Activated naive CD8-positive, alpha-beta T cell treated with anti-CD3 and anti-CD28 coated beads, Interleukin-2, amount 50 U/mL, for 24 hours (primary cell): Measurements from ENCODE around the gene PRPF6.
"Not testable (repeated sequence)": the region's sequence is repeated elsewhere in the genome, so short reads cannot be mapped to it uniquely, and the experiment has no call there.

ENCODE experiments used
- ATAC-seq: fragments of 150-1000 bp; cut with Tn5 transposase; one replicate; pipeline ENCODE4 v1.10.0; 2021
- DNase-seq: peaks from one replicate; pipeline ENCODE4 v3.0.0; 2021
- H3K27ac Mint-ChIP-seq: one replicate; pipeline ENCODE4 v1.8.0; 2021; ENCODE audit warnings: mild to moderate bottlenecking, mixed read lengths
- H3K27me3 Mint-ChIP-seq: one replicate; pipeline ENCODE4 v1.8.0; 2021; ENCODE audit warnings: mixed read lengths
- H3K36me3 Mint-ChIP-seq: one replicate; pipeline ENCODE4 v1.8.0; 2021; ENCODE audit warnings: low read depth, mixed read lengths
- H3K4me1 Mint-ChIP-seq: one replicate; pipeline ENCODE4 v1.8.0; 2021; ENCODE audit warnings: mixed read lengths
- H3K4me3 Mint-ChIP-seq: one replicate; pipeline ENCODE4 v1.8.0; 2021; ENCODE audit warnings: mild to moderate bottlenecking, moderate library complexity, mixed read lengths
- H3K9me3 Mint-ChIP-seq: one replicate; pipeline ENCODE4 v1.8.0; 2021; ENCODE audit warnings: mixed read lengths

PRPF6 gene

GRCh38 chr20:63953764-63954429 is 27.0 kb upstream of the PRPF6 start:
- Mint-ChIP-seq H3K4me1 (peaks cover 54% of the 10 kb centered on the region), H3K27me3 (no peaks in the 10 kb centered on the region), H3K4me3 (peak overlapping the region; percentile 82), H3K36me3 (no peaks in the 10 kb centered on the region), H3K9me3 (no peaks in the 10 kb centered on the region), H3K27ac (no peak overlapping the region)
- DNase-seq (no peak), ATAC-seq (no peak)

GRCh38 chr20:63955281-63955826 is 25.6 kb upstream of the PRPF6 start:
- Mint-ChIP-seq H3K27me3 (no peaks in the 10 kb centered on the region), H3K36me3 (no peaks in the 10 kb centered on the region), H3K4me1 (peaks cover 49% of the 10 kb centered on the region), H3K9me3 (no peaks in the 10 kb centered on the region), H3K4me3 (peak overlapping the region; percentile 82), H3K27ac (peak overlapping the region; percentile 67)
- peak; percentile 2 for ATAC-seq
- peak; percentile 52 for DNase-seq

GRCh38 chr20:63955827-63956663 is 24.9 kb upstream of the PRPF6 start, which contains the start of gene UCKL1:
Gene UCKL1 (minus strand): TSS chr20:63956416. CDS start chr20:63956372, 44 bp downstream.
- H3K27ac Mint-ChIP-seq = peak within 1 kb of the TSS; percentile 86
- H3K4me1 Mint-ChIP-seq = peaks cover 49% of the 10 kb centered on the region
- peak within 1 kb of the TSS; percentile 82 for H3K4me3 Mint-ChIP-seq
- H3K9me3 Mint-ChIP-seq = no peaks in the 10 kb centered on the region
- no peaks in the 10 kb centered on the region for H3K36me3 Mint-ChIP-seq
- peak; percentile 78 for ATAC-seq
- DNase-seq = peak; percentile 88
- H3K27me3 Mint-ChIP-seq = no peaks in the 10 kb centered on the region

- Mint-ChIP-seq H3K4me1 (peaks cover 49% of the 10 kb centered on the region), H3K36me3 (no peaks in the 10 kb centered on the region), H3K9me3 (no peaks in the 10 kb centered on the region), H3K4me3 (peak overlapping the region; percentile 82), H3K27me3 (no peaks in the 10 kb centered on the region), H3K27ac (peak overlapping the region; percentile 86)
- ATAC-seq = no peak
- no peak for DNase-seq
These were observed 24.3 kb upstream of the PRPF6 start for GRCh38 chr20:63956664-63957003.

GRCh38 chr20:63957004-63957689 is 23.8 kb upstream of the PRPF6 start:
- peak overlapping the region; percentile 82 for H3K4me3 Mint-ChIP-seq

GRCh38 chr20:63957690-63958441 is 23.1 kb upstream of the PRPF6 start:
- ATAC-seq (no peak), DNase-seq (peak; percentile 66)
- Mint-ChIP-seq H3K4me3 (peak overlapping the region; percentile 82), H3K27ac (peak overlapping the region; percentile 86), H3K9me3 (no peaks in the 10 kb centered on the region), H3K4me1 (peaks cover 43% of the 10 kb centered on the region), H3K36me3 (peaks cover 2% of the 10 kb centered on the region), H3K27me3 (no peaks in the 10 kb centered on the region)

More at GRCh38 chr20:63957004-63957689, 23.8 kb upstream of the PRPF6 start:
- peaks cover 47% of the 10 kb centered on the region for H3K4me1 Mint-ChIP-seq
- H3K36me3 Mint-ChIP-seq = no peaks in the 10 kb centered on the region
- ATAC-seq (peak; percentile 64), DNase-seq (peak; percentile 77)
- H3K27ac Mint-ChIP-seq = peak overlapping the region; percentile 86
- no peaks in the 10 kb centered on the region for H3K27me3 Mint-ChIP-seq
- H3K9me3 Mint-ChIP-seq = no peaks in the 10 kb centered on the region

- Mint-ChIP-seq H3K4me3 (no peak overlapping the region), H3K27me3 (no peaks in the 10 kb centered on the region), H3K4me1 (peaks cover 37% of the 10 kb centered on the region), H3K27ac (peak overlapping the region; percentile 70), H3K36me3 (peaks cover 3% of the 10 kb centered on the region), H3K9me3 (no peaks in the 10 kb centered on the region)
- DNase-seq (no peak), ATAC-seq (no peak)
These were observed 22.5 kb upstream of the PRPF6 start for GRCh38 chr20:63958471-63958870.

- Mint-ChIP-seq H3K27me3 (no peaks in the 10 kb centered on the region), H3K9me3 (no peaks in the 10 kb centered on the region), H3K4me3 (no peak overlapping the region), H3K4me1 (peaks cover 30% of the 10 kb centered on the region), H3K36me3 (peaks cover 3% of the 10 kb centered on the region), H3K27ac (no peak overlapping the region)
- ATAC-seq (no peak), DNase-seq (no peak)
These were observed 21.8 kb upstream of the PRPF6 start for GRCh38 chr20:63958964-63959698.

GRCh38 chr20:63959699-63960075 is 21.2 kb upstream of the PRPF6 start:
- Mint-ChIP-seq H3K27ac (no peak overlapping the region), H3K27me3 (no peaks in the 10 kb centered on the region), H3K4me3 (no peak overlapping the region), H3K9me3 (no peaks in the 10 kb centered on the region), H3K36me3 (peaks cover 3% of the 10 kb centered on the region), H3K4me1 (peaks cover 25% of the 10 kb centered on the region)
- ATAC-seq (no peak), DNase-seq (no peak)

- H3K4me3 Mint-ChIP-seq, H3K9me3 Mint-ChIP-seq, H3K27me3 Mint-ChIP-seq, DNase-seq, ATAC-seq, H3K36me3 Mint-ChIP-seq, H3K27ac Mint-ChIP-seq: not testable (repeated sequence)
- H3K4me1 Mint-ChIP-seq = peaks cover 19% of the 10 kb centered on the region
These were observed 20.0 kb upstream of the PRPF6 start for GRCh38 chr20:63960654-63961621.

- H3K4me3 Mint-ChIP-seq = no peak overlapping the region
- no peaks in the 10 kb centered on the region for H3K27me3 Mint-ChIP-seq
- H3K27ac Mint-ChIP-seq = no peak overlapping the region
- ATAC-seq (no peak), DNase-seq (no peak)
- no peaks in the 10 kb centered on the region for H3K9me3 Mint-ChIP-seq
- H3K4me1 Mint-ChIP-seq = peaks cover 17% of the 10 kb centered on the region
- peaks cover 8% of the 10 kb centered on the region for H3K36me3 Mint-ChIP-seq
These were observed 19.1 kb upstream of the PRPF6 start for GRCh38 chr20:63961664-63962425.
